ENCODE results near the gene PSG7.
"Not testable (repeated sequence)": the region's sequence is repeated elsewhere in the genome, so short reads cannot be mapped to it uniquely, and the experiment has no call there.

Gene PSG7

GRCh38 chr19:42912941-42913340, 24.1 kb downstream of the PSG7 start:
- DNase-seq = not testable (repeated sequence)

GRCh38 chr19:42911731-42912130, 25.3 kb downstream of the PSG7 start:
- not testable (repeated sequence) for DNase-seq

GRCh38 chr19:42906162-42906561, 30.8 kb downstream of the PSG7 start:
- DNase-seq = not testable (repeated sequence)

- DNase-seq = not testable (repeated sequence)
Measured at GRCh38 chr19:42900561-42900960, 36.4 kb downstream of the PSG7 start.

GRCh38 chr19:42899674-42900073, 37.3 kb downstream of the PSG7 start:
- DNase-seq = not testable (repeated sequence)

- DNase-seq = not testable (repeated sequence)
Measured at GRCh38 chr19:42899110-42899509, 37.9 kb downstream of the PSG7 start.

GRCh38 chr19:42898656-42899055, 38.4 kb downstream of the PSG7 start:
- not testable (repeated sequence) for DNase-seq

GRCh38 chr19:42897729-42898128, 39.3 kb downstream of the PSG7 start:
- DNase-seq = not testable (repeated sequence)

- not testable (repeated sequence) for DNase-seq
Measured at GRCh38 chr19:42890446-42890845, 46.6 kb downstream of the PSG7 start.

- DNase-seq = not testable (repeated sequence)
Measured at GRCh38 chr19:42887876-42888445, 49.0 kb downstream of the PSG7 start.

- DNase-seq = not testable (repeated sequence)
Measured at GRCh38 chr19:42882730-42883129, 54.3 kb downstream of the PSG7 start.

GRCh38 chr19:42882010-42882409, 55.0 kb downstream of the PSG7 start:
- DNase-seq = not testable (repeated sequence)

- not testable (repeated sequence) for DNase-seq
Measured at GRCh38 chr19:42881279-42881678, 55.7 kb downstream of the PSG7 start.

- DNase-seq = not testable (repeated sequence)
Measured at GRCh38 chr19:42880621-42881020, 56.4 kb downstream of the PSG7 start.

- no peak for DNase-seq
Measured at GRCh38 chr19:42879613-42880012, 57.4 kb downstream of the PSG7 start, which contains the start of gene PSG1. Gene PSG1, minus strand, starts transcription at chr19:42879713. Its CDS starts 132 bp downstream, at chr19:42879581.

GRCh38 chr19:42876596-42876995, 60.4 kb downstream of the PSG7 start:
- DNase-seq = not testable (repeated sequence)

GRCh38 chr19:42875881-42876280, 61.1 kb downstream of the PSG7 start:
- not testable (repeated sequence) for DNase-seq

GRCh38 chr19:42874901-42875813, 61.9 kb downstream of the PSG7 start:
- DNase-seq = not testable (repeated sequence)

- DNase-seq = not testable (repeated sequence)
Measured at GRCh38 chr19:42874136-42874535, 62.9 kb downstream of the PSG7 start.

Data from stimulated activated CD4-positive, alpha-beta T cell treated with anti-CD3 and anti-CD28 coated beads, Interleukin-4, amount 100 ng/mL, for 1 hour (primary cell).